ENCODE data around the gene CDS2.

The CDS2 gene

GRCh38 chr20:5100684-5101347 is 26.0 kb upstream of the CDS2 start:
- TF ChIP-seq, protein P1, sequence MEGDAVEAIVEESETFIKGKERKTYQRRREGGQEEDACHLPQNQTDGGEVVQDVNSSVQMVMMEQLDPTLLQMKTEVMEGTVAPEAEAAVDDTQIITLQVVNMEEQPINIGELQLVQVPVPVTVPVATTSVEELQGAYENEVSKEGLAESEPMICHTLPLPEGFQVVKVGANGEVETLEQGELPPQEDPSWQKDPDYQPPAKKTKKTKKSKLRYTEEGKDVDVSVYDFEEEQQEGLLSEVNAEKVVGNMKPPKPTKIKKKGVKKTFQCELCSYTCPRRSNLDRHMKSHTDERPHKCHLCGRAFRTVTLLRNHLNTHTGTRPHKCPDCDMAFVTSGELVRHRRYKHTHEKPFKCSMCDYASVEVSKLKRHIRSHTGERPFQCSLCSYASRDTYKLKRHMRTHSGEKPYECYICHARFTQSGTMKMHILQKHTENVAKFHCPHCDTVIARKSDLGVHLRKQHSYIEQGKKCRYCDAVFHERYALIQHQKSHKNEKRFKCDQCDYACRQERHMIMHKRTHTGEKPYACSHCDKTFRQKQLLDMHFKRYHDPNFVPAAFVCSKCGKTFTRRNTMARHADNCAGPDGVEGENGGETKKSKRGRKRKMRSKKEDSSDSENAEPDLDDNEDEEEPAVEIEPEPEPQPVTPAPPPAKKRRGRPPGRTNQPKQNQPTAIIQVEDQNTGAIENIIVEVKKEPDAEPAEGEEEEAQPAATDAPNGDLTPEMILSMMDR (IDR thresholded peaks at IDR 0.05; ENCODE audit: control extremely low read depth, extremely low read depth, low read depth, missing control alignments): peak; percentile 84
- ChIA-PET CTCF (interaction anchor here (0.6 to 5.4 kb wide), 67 partner anchors 9 to 532 kb away, joined by 3 to 77 read pairs (median 4); partner anchors contain the start of gene PCNA), POLR2A (no interaction called here)
- DNase-seq (ENCODE audit: extremely low spot score): peak; percentile 63

GRCh38 chr20:5104479-5104878 is 22.3 kb upstream of the CDS2 start:
- TF ChIP-seq, protein P1 (IDR thresholded peaks at IDR 0.05; ENCODE audit: control extremely low read depth, extremely low read depth, low read depth, missing control alignments): no peak
- ChIA-PET POLR2A (no interaction called here), CTCF (interaction anchor here (0.9 to 4.8 kb wide), 3 partner anchors 48 to 118 kb away, joined by 4 to 27 read pairs (median 6); no protein-coding TSS in a partner anchor)
- no peak for DNase-seq (ENCODE audit: extremely low spot score)

DNA sequence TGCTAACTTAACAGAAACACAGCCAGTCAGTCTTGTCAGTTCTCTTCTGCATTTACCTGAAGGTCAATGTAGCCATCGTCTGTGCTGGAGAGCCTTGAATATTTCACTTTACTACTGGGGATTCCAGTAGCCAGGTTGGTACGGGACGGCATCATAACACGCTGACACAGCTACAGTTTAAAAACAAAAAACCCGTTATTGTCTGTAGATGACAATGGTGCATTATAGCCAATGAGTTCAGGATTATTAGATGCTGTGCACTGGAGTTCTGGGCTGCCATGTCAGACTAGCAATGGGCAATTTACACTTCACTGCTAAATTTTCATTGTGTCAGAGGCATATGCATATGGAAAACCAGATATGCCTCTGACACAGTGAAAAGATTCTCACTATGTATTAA is 17.5 kb upstream of the CDS2 start:
- no peak for DNase-seq (ENCODE audit: extremely low spot score)
- ChIA-PET POLR2A (no interaction called here), CTCF (interaction anchor here (2.1 kb wide), 1 partner anchor 8 kb away, joined by 9 read pairs; no protein-coding TSS in a partner anchor)
- TF ChIP-seq, protein P1 (IDR thresholded peaks at IDR 0.05; ENCODE audit: control extremely low read depth, extremely low read depth, low read depth, missing control alignments): no peak

GRCh38 chr20:5113615-5113986 is 13.2 kb upstream of the CDS2 start:
- TF ChIP-seq, protein P1 (IDR thresholded peaks at IDR 0.05; ENCODE audit: control extremely low read depth, extremely low read depth, low read depth, missing control alignments): no peak
- ChIA-PET POLR2A (no interaction called here), CTCF (interaction anchor here (1.3 kb wide), 1 partner anchor 14 kb away, joined by 4 read pairs; no protein-coding TSS in a partner anchor)
- no peak for DNase-seq (ENCODE audit: extremely low spot score)

DNA sequence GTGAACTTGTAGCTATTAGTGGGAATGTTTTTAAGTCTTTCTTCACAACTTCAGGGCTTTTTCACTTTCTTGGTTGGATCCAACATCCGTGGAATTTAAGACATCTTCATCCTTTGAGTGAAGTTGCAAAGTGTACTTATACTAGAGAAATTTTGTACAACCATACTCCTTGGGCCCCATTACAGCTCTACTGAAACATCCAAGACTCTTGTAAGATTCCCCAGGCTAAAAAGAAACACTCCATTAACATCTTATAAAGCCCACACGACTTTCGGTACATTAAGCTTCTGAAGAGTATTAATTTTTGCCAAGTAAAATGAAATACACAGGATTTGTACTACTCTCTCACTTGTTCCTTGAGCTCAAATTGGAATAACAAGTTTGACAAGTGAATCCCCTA is 12.4 kb upstream of the CDS2 start:
- DNase-seq (ENCODE audit: extremely low spot score): no peak
- CTCF ChIA-PET: interaction anchor here (1.2 to 2.1 kb wide), 3 partner anchors 15 to 91 kb away, joined by 3 to 6 read pairs (median 4); no protein-coding TSS in a partner anchor
- TF ChIP-seq, protein P1 (IDR thresholded peaks at IDR 0.05; ENCODE audit: control extremely low read depth, extremely low read depth, low read depth, missing control alignments): no peak
- POLR2A ChIA-PET: no interaction called here

DNA sequence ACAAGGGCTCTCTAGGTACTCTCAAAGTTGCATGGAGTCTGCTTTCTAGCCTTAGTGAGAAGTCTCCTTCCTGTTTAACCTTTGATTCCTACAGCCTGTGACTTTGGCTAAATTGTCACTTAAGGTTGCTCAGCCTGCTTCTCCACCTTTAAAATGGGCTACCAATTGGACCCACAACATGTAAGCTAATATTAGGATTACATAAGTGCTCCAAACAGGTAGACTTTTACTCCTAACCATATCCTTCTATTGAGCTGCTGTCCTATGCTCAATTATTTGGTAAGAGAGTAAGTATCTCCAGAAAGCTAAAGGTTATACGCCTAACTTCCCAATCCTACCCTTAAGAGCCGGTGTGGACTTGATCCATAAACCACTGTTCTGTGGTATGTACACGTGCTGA is 9.9 kb upstream of the CDS2 start:
- DNase-seq (ENCODE audit: extremely low spot score): no peak
- TF ChIP-seq, protein P1 (IDR thresholded peaks at IDR 0.05; ENCODE audit: control extremely low read depth, extremely low read depth, low read depth, missing control alignments): no peak
- POLR2A ChIA-PET: no interaction called here
- CTCF ChIA-PET: interaction anchor here (1.1 to 1.9 kb wide), 3 partner anchors 16 to 52 kb away, joined by 3 to 4 read pairs (median 4); no protein-coding TSS in a partner anchor

Measured in GM10248 (cell line).